ENCODE data around the gene C3orf22. TPM values are rescaled to one million over a fixed set of nuclear protein-coding genes. Genes with fewer than 3 reads are reported as not detected.
"Not testable (repeated sequence)": the region's sequence is repeated elsewhere in the genome, so short reads cannot be mapped to it uniquely, and the experiment has no call there.

Gene C3orf22
- total RNA-seq, 2 experiments from 2014 or later: not detected

- H3K4me3 Mint-ChIP-seq; POLR2A ChIA-PET; DNase-seq; CTCF ChIA-PET; H3K9me3 Mint-ChIP-seq; H3K36me3 Mint-ChIP-seq (ENCODE audit: low read depth); H3K27ac Mint-ChIP-seq; H3K4me1 Mint-ChIP-seq: not testable (repeated sequence)
- peaks cover 12% of the 10 kb centered on the region for H3K27me3 Mint-ChIP-seq
Observed at GRCh38 chr3:126534716-126535115, 24.0 kb downstream of the C3orf22 start.

GRCh38 chr3:126533506-126533905, 25.2 kb downstream of the C3orf22 start:
- H3K9me3 Mint-ChIP-seq: no peaks in the 10 kb centered on the region

GRCh38 chr3:126531051-126531330, 27.7 kb downstream of the C3orf22 start:
- Mint-ChIP-seq H3K27ac (no peak overlapping the region), H3K4me3 (no peak overlapping the region), H3K4me1 (no peaks in the 10 kb centered on the region), H3K9me3 (no peaks in the 10 kb centered on the region), H3K27me3 (peaks cover 12% of the 10 kb centered on the region), H3K36me3 (ENCODE audit: low read depth) (no peaks in the 10 kb centered on the region)
- DNase-seq: no peak
- ChIA-PET POLR2A (no interaction called here), CTCF (no interaction called here)

More at GRCh38 chr3:126533506-126533905, 25.2 kb downstream of the C3orf22 start:
- POLR2A ChIA-PET: no interaction called here
- no peak overlapping the region for H3K27ac Mint-ChIP-seq
- CTCF ChIA-PET: interaction anchor here (2.2 kb wide), 1 partner anchor 11 kb away, joined by 8 read pairs; no protein-coding TSS in a partner anchor
- no peaks in the 10 kb centered on the region for H3K36me3 Mint-ChIP-seq (ENCODE audit: low read depth)
- H3K4me1 Mint-ChIP-seq: no peaks in the 10 kb centered on the region
- H3K4me3 Mint-ChIP-seq: no peak overlapping the region
- no peak for DNase-seq
- peaks cover 12% of the 10 kb centered on the region for H3K27me3 Mint-ChIP-seq

- no peak overlapping the region for H3K4me3 Mint-ChIP-seq
- CTCF ChIA-PET: no interaction called here
- no peak overlapping the region for H3K27ac Mint-ChIP-seq
- no peak for DNase-seq
- H3K9me3 Mint-ChIP-seq: no peaks in the 10 kb centered on the region
- H3K4me1 Mint-ChIP-seq: no peaks in the 10 kb centered on the region
- no peaks in the 10 kb centered on the region for H3K36me3 Mint-ChIP-seq (ENCODE audit: low read depth)
- H3K27me3 Mint-ChIP-seq: peaks cover 12% of the 10 kb centered on the region
- POLR2A ChIA-PET: no interaction called here
Observed at GRCh38 chr3:126530171-126531050, 28.3 kb downstream of the C3orf22 start.

GRCh38 chr3:126529585-126530170, 29.1 kb downstream of the C3orf22 start:
- no peak overlapping the region for H3K4me3 Mint-ChIP-seq
- no peak overlapping the region for H3K27ac Mint-ChIP-seq
- H3K27me3 Mint-ChIP-seq: peaks cover 14% of the 10 kb centered on the region
- CTCF ChIA-PET: no interaction called here
- no peaks in the 10 kb centered on the region for H3K36me3 Mint-ChIP-seq (ENCODE audit: low read depth)
- DNase-seq: no peak
- no peaks in the 10 kb centered on the region for H3K9me3 Mint-ChIP-seq
- no peaks in the 10 kb centered on the region for H3K4me1 Mint-ChIP-seq
- POLR2A ChIA-PET: no interaction called here

GRCh38 chr3:126528800-126529541, 29.8 kb downstream of the C3orf22 start:
- H3K36me3 Mint-ChIP-seq (ENCODE audit: low read depth): no peaks in the 10 kb centered on the region
- no peaks in the 10 kb centered on the region for H3K9me3 Mint-ChIP-seq
- H3K27ac Mint-ChIP-seq: no peak overlapping the region
- no peak overlapping the region for H3K4me3 Mint-ChIP-seq
- ChIA-PET CTCF (no interaction called here), POLR2A (no interaction called here)
- no peaks in the 10 kb centered on the region for H3K4me1 Mint-ChIP-seq
- DNase-seq: no peak
- peaks cover 10% of the 10 kb centered on the region for H3K27me3 Mint-ChIP-seq

- H3K27me3 Mint-ChIP-seq: peaks cover 6% of the 10 kb centered on the region
- ChIA-PET CTCF (no interaction called here), POLR2A (no interaction called here)
- no peak for DNase-seq
- no peak overlapping the region for H3K4me3 Mint-ChIP-seq
- H3K27ac Mint-ChIP-seq: no peak overlapping the region
- no peaks in the 10 kb centered on the region for H3K4me1 Mint-ChIP-seq
- no peaks in the 10 kb centered on the region for H3K9me3 Mint-ChIP-seq
- H3K36me3 Mint-ChIP-seq (ENCODE audit: low read depth): no peaks in the 10 kb centered on the region
Observed at GRCh38 chr3:126528419-126528799, 30.3 kb downstream of the C3orf22 start.

GRCh38 chr3:126527455-126528211, 31.1 kb downstream of the C3orf22 start:
- CTCF ChIA-PET: no interaction called here

GRCh38 chr3:126527006-126527405, 31.7 kb downstream of the C3orf22 start:
- H3K4me1 Mint-ChIP-seq: no peaks in the 10 kb centered on the region
- peaks cover 20% of the 10 kb centered on the region for H3K27me3 Mint-ChIP-seq
- no peak for DNase-seq
- ChIA-PET POLR2A (no interaction called here), CTCF (no interaction called here)
- H3K9me3 Mint-ChIP-seq: no peaks in the 10 kb centered on the region
- H3K27ac Mint-ChIP-seq: no peak overlapping the region
- no peak overlapping the region for H3K4me3 Mint-ChIP-seq
- no peaks in the 10 kb centered on the region for H3K36me3 Mint-ChIP-seq (ENCODE audit: low read depth)

More at GRCh38 chr3:126527455-126528211, 31.1 kb downstream of the C3orf22 start:
- POLR2A ChIA-PET: no interaction called here
- H3K9me3 Mint-ChIP-seq: no peaks in the 10 kb centered on the region
- no peaks in the 10 kb centered on the region for H3K4me1 Mint-ChIP-seq
- no peak overlapping the region for H3K27ac Mint-ChIP-seq
- H3K4me3 Mint-ChIP-seq: no peak overlapping the region
- H3K27me3 Mint-ChIP-seq: peaks cover 14% of the 10 kb centered on the region
- no peaks in the 10 kb centered on the region for H3K36me3 Mint-ChIP-seq (ENCODE audit: low read depth)
- DNase-seq: no peak

- Mint-ChIP-seq H3K4me1 (no peaks in the 10 kb centered on the region), H3K27me3 (peaks cover 19% of the 10 kb centered on the region), H3K9me3 (no peaks in the 10 kb centered on the region), H3K27ac (no peak overlapping the region), H3K4me3 (no peak overlapping the region), H3K36me3 (ENCODE audit: low read depth) (no peaks in the 10 kb centered on the region)
- ChIA-PET CTCF (no interaction called here), POLR2A (no interaction called here)
- DNase-seq: no peak
Observed at GRCh38 chr3:126526668-126527005, 32.1 kb downstream of the C3orf22 start.

- CTCF ChIA-PET: no interaction called here
- no peak for DNase-seq
- H3K4me1 Mint-ChIP-seq: no peaks in the 10 kb centered on the region
- POLR2A ChIA-PET: no interaction called here
- H3K4me3 Mint-ChIP-seq: no peak overlapping the region
- H3K36me3 Mint-ChIP-seq (ENCODE audit: low read depth): no peaks in the 10 kb centered on the region
- no peak overlapping the region for H3K27ac Mint-ChIP-seq
- H3K27me3 Mint-ChIP-seq: peaks cover 19% of the 10 kb centered on the region
- no peaks in the 10 kb centered on the region for H3K9me3 Mint-ChIP-seq
Observed at GRCh38 chr3:126525853-126526667, 32.7 kb downstream of the C3orf22 start.

- Mint-ChIP-seq H3K27ac (no peak overlapping the region), H3K36me3 (ENCODE audit: low read depth) (no peaks in the 10 kb centered on the region), H3K27me3 (peaks cover 19% of the 10 kb centered on the region), H3K4me1 (no peaks in the 10 kb centered on the region), H3K9me3 (no peaks in the 10 kb centered on the region), H3K4me3 (no peak overlapping the region)
- CTCF ChIA-PET: no interaction called here
- POLR2A ChIA-PET: no interaction called here
- no peak for DNase-seq
Observed at GRCh38 chr3:126525091-126525852, 33.5 kb downstream of the C3orf22 start.

Measured in activated CD4-positive, alpha-beta memory T cell treated with anti-CD3 and anti-CD28 coated beads, Interleukin-2, amount 10 ng/mL, durations not matched to agents 7 days and 5 days (primary cell).